Skeletal muscle satellite cell (primary cell): ENCODE measurements around the gene DCAF17.
"Not testable (repeated sequence)": the region's sequence is repeated elsewhere in the genome, so short reads cannot be mapped to it uniquely, and the experiment has no call there.

ENCODE experiments used
- H3K27me3 ChIP-seq: 2 replicates; pipeline ENCODE4 v1.7.0; 2013; ENCODE audit warnings: low read length; ENCODE audit not compliant: control insufficient read depth, insufficient read depth
- H3K36me3 ChIP-seq: 2 replicates; pipeline ENCODE4 v1.7.0; 2013; ENCODE audit warnings: mild to moderate bottlenecking, control low read depth, low read length; ENCODE audit not compliant: insufficient read depth
- H3K4me1 ChIP-seq: 2 replicates; pipeline ENCODE4 v1.7.0; 2013; ENCODE audit warnings: low read length; ENCODE audit not compliant: control insufficient read depth, insufficient read depth
- H3K4me2 ChIP-seq: 2 replicates; pipeline ENCODE4 v1.7.0; 2013; ENCODE audit warnings: mild to moderate bottlenecking, low read length
- H3K4me3 ChIP-seq: 2 replicates; pipeline ENCODE4 v1.7.0; 2013; ENCODE audit warnings: low read length
- H3K9ac ChIP-seq: 2 replicates; pipeline ENCODE4 v1.7.0; 2013; ENCODE audit warnings: mild to moderate bottlenecking, low read depth, low read length, moderate library complexity
- H3K9me3 ChIP-seq: replicated peaks from 2 replicates; pipeline ENCODE4 v1.7.0; 2013; ENCODE audit warnings: mild to moderate bottlenecking, control low read depth, low read length

Gene DCAF17

GRCh38 chr2:171411791-171412483, 22.1 kb upstream of the DCAF17 start:
- Histone ChIP-seq H3K4me2 (peak overlapping the region; percentile 35), H3K9ac (peak overlapping the region; percentile 13), H3K4me3 (no peak overlapping the region), H3K36me3 (no peaks in the 10 kb centered on the region), H3K27me3 (no peaks in the 10 kb centered on the region), H3K4me1 (peaks cover 32% of the 10 kb centered on the region), H3K9me3 (no peaks in the 10 kb centered on the region)

GRCh38 chr2:171412571-171413175, 21.4 kb upstream of the DCAF17 start:
- H3K4me2 ChIP-seq = no peak overlapping the region
- H3K4me1 ChIP-seq = peaks cover 32% of the 10 kb centered on the region
- H3K36me3 ChIP-seq = no peaks in the 10 kb centered on the region
- no peak overlapping the region for H3K4me3 ChIP-seq
- H3K27me3 ChIP-seq = no peaks in the 10 kb centered on the region
- H3K9me3 ChIP-seq = no peaks in the 10 kb centered on the region
- H3K9ac ChIP-seq = peak overlapping the region; percentile 13

- H3K9me3 ChIP-seq, H3K4me2 ChIP-seq, H3K36me3 ChIP-seq, H3K27me3 ChIP-seq, H3K4me3 ChIP-seq, H3K9ac ChIP-seq: not testable (repeated sequence)
- H3K4me1 ChIP-seq = peaks cover 30% of the 10 kb centered on the region
Observed at GRCh38 chr2:171414645-171415044, 19.4 kb upstream of the DCAF17 start.

- H3K9me3 ChIP-seq = no peaks in the 10 kb centered on the region
- H3K4me2 ChIP-seq = peak overlapping the region; percentile 1
- peaks cover 14% of the 10 kb centered on the region for H3K4me1 ChIP-seq
- H3K9ac ChIP-seq = no peak overlapping the region
- H3K27me3 ChIP-seq = no peaks in the 10 kb centered on the region
- no peak overlapping the region for H3K4me3 ChIP-seq
- H3K36me3 ChIP-seq = no peaks in the 10 kb centered on the region
Observed at GRCh38 chr2:171416009-171416926, 17.8 kb upstream of the DCAF17 start.

- Histone ChIP-seq H3K27me3 (no peaks in the 10 kb centered on the region), H3K9ac (no peak overlapping the region), H3K9me3 (peaks cover 5% of the 10 kb centered on the region), H3K4me2 (no peak overlapping the region), H3K36me3 (no peaks in the 10 kb centered on the region), H3K4me3 (no peak overlapping the region), H3K4me1 (no peaks in the 10 kb centered on the region)
Observed at GRCh38 chr2:171419333-171419732, 14.7 kb upstream of the DCAF17 start.

GRCh38 chr2:171420728-171421563, 13.1 kb upstream of the DCAF17 start:
- H3K36me3 ChIP-seq = no peaks in the 10 kb centered on the region
- H3K4me2 ChIP-seq = no peak overlapping the region
- no peaks in the 10 kb centered on the region for H3K27me3 ChIP-seq
- peaks cover 5% of the 10 kb centered on the region for H3K9me3 ChIP-seq
- no peaks in the 10 kb centered on the region for H3K4me1 ChIP-seq
- no peak overlapping the region for H3K9ac ChIP-seq
- H3K4me3 ChIP-seq = no peak overlapping the region

GRCh38 chr2:171422710-171423495, 11.1 kb upstream of the DCAF17 start:
- H3K27me3 ChIP-seq, H3K4me3 ChIP-seq, H3K9me3 ChIP-seq, H3K9ac ChIP-seq, H3K4me1 ChIP-seq, H3K36me3 ChIP-seq, H3K4me2 ChIP-seq: not testable (repeated sequence)

GRCh38 chr2:171430516-171431410, 3.3 kb upstream of the DCAF17 start:
- H3K9me3 ChIP-seq = no peaks in the 10 kb centered on the region
- H3K27me3 ChIP-seq = no peaks in the 10 kb centered on the region
- H3K36me3 ChIP-seq = peaks cover under 1% of the 10 kb centered on the region
- no peak overlapping the region for H3K4me2 ChIP-seq
- peaks cover 8% of the 10 kb centered on the region for H3K4me1 ChIP-seq
- no peak overlapping the region for H3K9ac ChIP-seq
- no peak overlapping the region for H3K4me3 ChIP-seq

- Histone ChIP-seq H3K9ac (no peak overlapping the region), H3K4me2 (no peak overlapping the region), H3K9me3 (no peaks in the 10 kb centered on the region), H3K4me1 (peaks cover 8% of the 10 kb centered on the region), H3K36me3 (peaks cover 5% of the 10 kb centered on the region), H3K4me3 (no peak overlapping the region), H3K27me3 (no peaks in the 10 kb centered on the region)
Observed at GRCh38 chr2:171431677-171432167, 2.3 kb upstream of the DCAF17 start.
